ENCODE data around the gene ANKRD9.

The ANKRD9 gene

GRCh38 chr14:102471921-102472790, 37.4 kb downstream of the ANKRD9 start:
- DNase-seq = peak in 1 of 2 donors; percentile 38

GRCh38 chr14:102469261-102469660, 40.3 kb downstream of the ANKRD9 start:
- no peak for DNase-seq

GRCh38 chr14:102464846-102465341, 44.7 kb downstream of the ANKRD9 start:
- no peak for DNase-seq

- no peak for DNase-seq
Measured at GRCh38 chr14:102464006-102464405, 45.6 kb downstream of the ANKRD9 start.

GRCh38 chr14:102462391-102462790, 47.2 kb downstream of the ANKRD9 start:
- no peak for DNase-seq

GRCh38 chr14:102461490-102462338, 47.9 kb downstream of the ANKRD9 start:
- no peak for DNase-seq

GRCh38 chr14:102457509-102457908, 52.1 kb downstream of the ANKRD9 start:
- DNase-seq = no peak

GRCh38 chr14:102454711-102455110, 54.9 kb downstream of the ANKRD9 start:
- no peak for DNase-seq

GRCh38 chr14:102452302-102452701, 57.3 kb downstream of the ANKRD9 start:
- no peak for DNase-seq
